ENCODE data around the gene ARHGAP40. TPM values are rescaled to one million over a fixed set of nuclear protein-coding genes. Genes with fewer than 3 reads are reported as not detected.

ARHGAP40 gene
- total and polyA plus RNA-seq, 2 of the 8 experiments (the other 6 are each of a cell fraction or from before 2014, with no cell fraction given): 0.74 to 1.4 TPM

GRCh38 chr20:38603286-38603685 is 1.7 kb downstream of the ARHGAP40 start (continued):
- TF ChIP-seq CTCF (IDR thresholded peaks at IDR 0.05; ENCODE audit: control extremely low read depth in 1 of 3, insufficient read depth in 1 of 3, low read depth in 1 of 3, low read length in 3 of 3): no peak
- TF ChIP-seq SP4 (IDR thresholded peaks at IDR 0.05; ENCODE audit: low read length): no peak
- TF ChIP-seq GTF2F1 (IDR thresholded peaks at IDR 0.05; ENCODE audit: borderline replicate concordance, low read depth, low read length): no peak
- no peak for TF ChIP-seq SP1 (IDR thresholded peaks at IDR 0.05; ENCODE audit: low read depth, low read length)
- no peak for TF ChIP-seq CTBP2 (IDR thresholded peaks at IDR 0.05; ENCODE audit: borderline replicate concordance, insufficient read depth, insufficient read length, low read length)

Data from H1 (cell line).